GM12873 (cell line): ENCODE measurements around the gene SLC12A4.

Experiments used
- CTCF ChIP-seq: IDR thresholded peaks from 2 replicates; pipeline ENCODE4 v1.5.1; 2012; ENCODE audit warnings: low read depth, mild to moderate bottlenecking, moderate library complexity, low read length, control low read depth; ENCODE audit not compliant: insufficient read depth; ENCODE audit errors: missing control alignments

Gene SLC12A4

GRCh38 chr16:67927131-67927941 is 41.1 kb downstream of the SLC12A4 start:
- no peak for TF ChIP-seq CTCF

GRCh38 chr16:67926181-67926750 is 42.2 kb downstream of the SLC12A4 start:
- TF ChIP-seq CTCF: peak; percentile 21

GRCh38 chr16:67924140-67924906 is 44.1 kb downstream of the SLC12A4 start:
- no peak for TF ChIP-seq CTCF

GRCh38 chr16:67923414-67924116 is 44.9 kb downstream of the SLC12A4 start:
- TF ChIP-seq CTCF: no peak

GRCh38 chr16:67922740-67923139 is 45.7 kb downstream of the SLC12A4 start:
- TF ChIP-seq CTCF: no peak

GRCh38 chr16:67922221-67922620 is 46.2 kb downstream of the SLC12A4 start:
- no peak for TF ChIP-seq CTCF
